Adrenal gland (tissue), 5 donors: Measurements from ENCODE around the gene NKTR.

ENCODE experiments used
- CTCF ChIP-seq, 6 experiments: fragments of 450-650 bp in 4 of 6; fragments of 200-600 bp in 2 of 6; sonication (generic) in 1 of 6; IDR thresholded peaks; 1 replicate in 5 of 6; 2 replicates in 1 of 6; pipeline versions ENCODE4 v1.5.1 to v1.8.0; 2016 to 2021; ENCODE audit warnings: antibody characterized with exemption in 6 of 6, mild to moderate bottlenecking in 2 of 6, moderate library complexity in 1 of 6
- POLR2A ChIP-seq, 2 donors: fragments of 450-650 bp; IDR thresholded peaks; one replicate each; pipeline ENCODE4 v1.6.1; 2017; ENCODE audit warnings: antibody characterized with exemption in 2 of 2, mild to moderate bottlenecking in 2 of 2, moderate library complexity in 1 of 2
- donor health status: DM: no; HTN: no; CAD: no.

DNA sequence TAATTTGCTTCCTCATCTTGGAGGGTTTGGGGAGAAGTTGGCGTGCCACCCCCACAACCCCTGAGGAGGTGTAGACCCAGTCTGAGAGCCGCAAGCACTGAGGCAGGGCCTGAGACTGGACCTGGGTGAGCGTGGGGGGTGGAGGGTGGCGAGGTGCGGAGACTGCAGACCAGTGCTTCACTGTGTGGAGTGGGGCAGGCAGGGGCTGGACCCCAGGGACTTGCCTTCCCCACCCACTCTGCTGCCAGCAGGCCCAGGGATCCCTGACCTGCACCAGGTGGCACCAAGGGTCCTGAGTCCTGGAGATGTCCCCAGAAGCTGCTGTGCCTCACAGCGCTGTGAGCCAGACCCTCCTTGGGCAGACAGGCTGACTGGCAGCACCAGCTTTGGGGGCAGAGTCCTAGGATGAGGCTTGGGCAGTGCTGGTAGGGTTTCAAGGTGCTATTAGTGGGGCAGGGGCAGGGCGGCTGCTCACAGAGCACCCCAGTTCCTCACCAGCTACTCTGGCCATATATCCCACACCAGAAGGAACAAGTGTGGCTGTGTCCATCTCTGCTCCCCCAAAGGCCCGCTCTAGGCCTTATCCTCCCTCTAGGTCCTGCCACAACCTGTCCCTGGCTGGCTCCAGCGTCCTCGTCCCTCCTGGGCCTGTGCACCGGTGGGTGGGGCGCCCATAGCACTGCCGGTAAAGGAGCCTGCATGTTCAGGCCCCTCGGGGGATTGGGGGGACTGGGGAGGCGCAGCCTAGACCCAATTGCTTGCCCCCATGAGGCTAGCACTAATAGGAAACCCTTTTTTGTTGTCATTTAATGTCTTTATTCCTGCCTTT is 64.8 kb downstream of the NKTR start:
- TF ChIP-seq CTCF (IDR thresholded peaks at IDR 0.05) (no peak), POLR2A (IDR thresholded peaks at IDR 0.05) (no peak)
